ENCODE results near the gene TPK1. TPM values are rescaled to one million over a fixed set of nuclear protein-coding genes. Genes with fewer than 3 reads are reported as not detected.

Gene TPK1
- total and polyA plus RNA-seq, 4 donors: 6.7 to 14.1 (median 12.4) TPM

DNA sequence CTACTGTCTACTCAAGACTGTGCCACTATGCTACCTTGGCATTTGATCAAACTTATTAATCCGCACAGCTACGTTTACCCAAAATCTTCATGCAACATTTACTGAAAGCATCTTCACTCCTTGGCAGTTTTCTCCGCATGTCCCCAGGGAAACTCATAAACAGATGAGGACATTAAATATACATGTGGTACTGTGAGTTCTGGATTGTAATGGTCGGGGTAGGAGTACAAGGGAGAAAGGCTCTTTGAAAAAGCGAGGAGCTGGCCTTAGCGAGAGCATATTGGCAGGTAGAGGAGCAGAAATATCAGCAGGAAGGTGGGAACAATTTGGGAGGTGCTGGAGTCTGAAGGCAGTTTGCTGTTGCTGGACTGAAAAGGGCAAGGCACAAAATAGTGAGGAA is 325.2 kb downstream of the TPK1 start:
- intact Hi-C loops (cut with DNase I): no loop called here
- H3K36me3 ChIP-seq (ENCODE audit: control insufficient read depth in 1 of 2, insufficient read depth in 2 of 2, low read length in 1 of 2): no peaks in the 10 kb centered on the region
- H3K4me3 ChIP-seq (ENCODE audit: low read length in 2 of 2): no peak overlapping the region
- no peaks in the 10 kb centered on the region for H3K4me1 ChIP-seq (ENCODE audit: control insufficient read depth in 1 of 2, insufficient read depth in 2 of 2, low read length in 2 of 2)
- H3K27ac ChIP-seq (ENCODE audit: low read depth in 1 of 2, low read length in 2 of 2): no peak overlapping the region
- 92 to 93% methylated on average over 6 of the region's 6 CpGs for WGBS, 2 donors
- H3K9me3 ChIP-seq (ENCODE audit: control insufficient read depth, low read length): peaks cover 3% of the 10 kb centered on the region
- ATAC-seq (ENCODE audit: low FRiP score) (no peak), DNase-seq (no peak)
- H3K27me3 ChIP-seq (ENCODE audit: control insufficient read depth in 1 of 2, insufficient read depth in 2 of 2, low read length in 1 of 2): no peaks in the 10 kb centered on the region

DNA sequence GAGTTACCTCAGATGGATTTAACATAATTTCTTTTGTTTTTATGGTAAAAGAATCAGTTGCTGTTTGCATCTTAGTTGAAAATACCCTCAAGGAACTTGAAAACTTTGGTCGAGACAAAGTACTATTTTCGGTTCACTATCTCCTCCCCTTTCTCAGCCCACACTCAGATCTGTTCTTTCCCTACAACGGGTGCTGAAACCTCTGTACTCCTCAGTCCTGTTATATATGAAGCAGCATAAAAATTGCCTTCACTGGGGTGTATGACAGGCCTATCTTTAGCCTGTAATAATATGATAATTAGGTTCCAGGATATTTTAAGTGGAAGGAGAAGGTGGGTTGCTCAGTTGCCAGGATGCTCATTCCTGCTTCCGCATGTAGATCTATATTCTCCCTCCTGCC is 327.2 kb downstream of the TPK1 start:
- intact Hi-C loops (cut with DNase I): no loop called here
- Histone ChIP-seq H3K27me3 (ENCODE audit: control insufficient read depth in 1 of 2, insufficient read depth in 2 of 2, low read length in 1 of 2) (no peaks in the 10 kb centered on the region), H3K36me3 (ENCODE audit: control insufficient read depth in 1 of 2, insufficient read depth in 2 of 2, low read length in 1 of 2) (no peaks in the 10 kb centered on the region), H3K9me3 (ENCODE audit: control insufficient read depth, low read length) (peaks cover 3% of the 10 kb centered on the region), H3K4me1 (ENCODE audit: control insufficient read depth in 1 of 2, insufficient read depth in 2 of 2, low read length in 2 of 2) (no peaks in the 10 kb centered on the region), H3K27ac (ENCODE audit: low read depth in 1 of 2, low read length in 2 of 2) (no peak overlapping the region), H3K4me3 (ENCODE audit: low read length in 2 of 2) (no peak overlapping the region)
- WGBS, 2 donors: 47 to 50% methylated on average over 4 of the region's 4 CpGs
- DNase-seq (no peak), ATAC-seq (ENCODE audit: low FRiP score) (no peak)

DNA sequence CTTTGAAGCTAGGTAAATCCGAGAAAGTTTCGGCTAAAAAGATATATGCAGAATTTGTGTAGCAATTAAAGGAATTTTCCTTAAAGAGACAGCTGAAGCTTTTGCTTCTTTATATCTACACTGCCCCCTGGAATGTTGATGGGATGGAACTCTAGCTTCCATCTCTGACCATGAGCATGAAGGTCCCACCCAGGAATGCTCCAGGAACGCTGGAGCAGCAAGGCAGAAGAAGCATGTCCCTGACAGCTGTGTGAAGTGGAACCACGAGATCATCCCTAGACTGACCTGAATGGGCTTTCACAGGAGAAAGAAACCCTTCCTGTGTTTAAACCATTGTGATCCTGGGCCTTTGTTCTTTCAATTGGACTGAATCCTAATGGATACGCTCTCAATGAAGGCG is 332.6 kb downstream of the TPK1 start:
- no peak for DNase-seq
- Histone ChIP-seq H3K27me3 (ENCODE audit: control insufficient read depth in 1 of 2, insufficient read depth in 2 of 2, low read length in 1 of 2) (no peaks in the 10 kb centered on the region), H3K9me3 (ENCODE audit: control insufficient read depth, low read length) (peaks cover 3% of the 10 kb centered on the region), H3K27ac (ENCODE audit: low read depth in 1 of 2, low read length in 2 of 2) (no peak overlapping the region), H3K36me3 (ENCODE audit: control insufficient read depth in 1 of 2, insufficient read depth in 2 of 2, low read length in 1 of 2) (no peaks in the 10 kb centered on the region), H3K4me3 (ENCODE audit: low read length in 2 of 2) (no peak overlapping the region), H3K4me1 (ENCODE audit: control insufficient read depth in 1 of 2, insufficient read depth in 2 of 2, low read length in 2 of 2) (no peaks in the 10 kb centered on the region)
- intact Hi-C loops (cut with DNase I): no loop called here
- 95 to 96% methylated on average over 6 of the region's 6 CpGs for WGBS, 2 donors
- ATAC-seq (ENCODE audit: low FRiP score): no peak

DNA sequence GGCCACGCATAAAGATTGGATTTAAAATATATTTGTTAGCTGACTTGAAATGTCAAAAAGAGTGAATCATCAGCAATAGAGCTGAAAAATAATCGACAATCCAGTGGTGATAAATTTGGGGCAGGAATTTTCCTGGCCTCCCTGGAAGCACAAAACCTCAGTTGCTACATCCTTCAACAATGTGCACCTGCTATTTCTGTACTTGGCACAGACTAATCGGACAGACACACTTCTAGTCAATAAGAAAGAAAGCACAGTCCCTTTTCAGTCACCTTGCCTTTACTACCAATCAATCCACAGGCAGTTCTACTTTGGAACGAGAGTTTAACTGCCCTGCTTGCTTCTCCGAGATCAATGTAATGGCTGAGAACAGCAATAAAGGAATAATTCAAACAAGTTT is 335.6 kb downstream of the TPK1 start:
- Histone ChIP-seq H3K27ac (ENCODE audit: low read depth in 1 of 2, low read length in 2 of 2) (no peak overlapping the region), H3K27me3 (ENCODE audit: control insufficient read depth in 1 of 2, insufficient read depth in 2 of 2, low read length in 1 of 2) (no peaks in the 10 kb centered on the region), H3K4me3 (ENCODE audit: low read length in 2 of 2) (no peak overlapping the region), H3K4me1 (ENCODE audit: control insufficient read depth in 1 of 2, insufficient read depth in 2 of 2, low read length in 2 of 2) (no peaks in the 10 kb centered on the region), H3K36me3 (ENCODE audit: control insufficient read depth in 1 of 2, insufficient read depth in 2 of 2, low read length in 1 of 2) (no peaks in the 10 kb centered on the region), H3K9me3 (ENCODE audit: control insufficient read depth, low read length) (no peaks in the 10 kb centered on the region)
- 54 to 56% methylated on average over 5 of the region's 5 CpGs for WGBS, 2 donors
- no peak for DNase-seq
- no peak for ATAC-seq (ENCODE audit: low FRiP score)
- intact Hi-C loops (cut with DNase I): no loop called here

DNA sequence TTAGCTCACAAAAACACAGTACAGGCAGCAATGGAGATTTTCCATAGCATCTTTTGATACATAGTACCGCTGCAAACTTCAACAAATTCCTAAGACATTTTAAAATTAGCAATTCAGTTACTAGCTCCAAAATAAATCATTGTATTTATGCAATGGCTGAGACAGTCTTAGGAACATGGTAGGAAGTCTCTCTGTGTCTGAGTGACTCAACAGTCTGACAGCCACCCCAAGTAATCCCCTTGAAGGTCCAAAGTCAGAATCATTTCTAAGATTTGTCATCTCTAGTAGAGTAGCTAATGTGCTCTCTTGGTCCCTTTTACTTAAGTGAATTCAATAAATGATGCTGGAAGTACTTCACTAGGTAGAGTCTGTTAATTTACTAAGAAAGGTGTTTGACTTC is 338.6 kb downstream of the TPK1 start:
- Histone ChIP-seq H3K27ac (ENCODE audit: low read depth in 1 of 2, low read length in 2 of 2) (no peak overlapping the region), H3K9me3 (ENCODE audit: control insufficient read depth, low read length) (peaks cover 1% of the 10 kb centered on the region), H3K27me3 (ENCODE audit: control insufficient read depth in 1 of 2, insufficient read depth in 2 of 2, low read length in 1 of 2) (no peaks in the 10 kb centered on the region), H3K4me3 (ENCODE audit: low read length in 2 of 2) (no peak overlapping the region), H3K4me1 (ENCODE audit: control insufficient read depth in 1 of 2, insufficient read depth in 2 of 2, low read length in 2 of 2) (no peaks in the 10 kb centered on the region), H3K36me3 (ENCODE audit: control insufficient read depth in 1 of 2, insufficient read depth in 2 of 2, low read length in 1 of 2) (no peaks in the 10 kb centered on the region)
- no peak for ATAC-seq (ENCODE audit: low FRiP score)
- DNase-seq: no peak
- WGBS, 2 donors: 0 to 8% methylated on average over 1 of the region's 1 CpG
- intact Hi-C loops (cut with DNase I): no loop called here

DNA sequence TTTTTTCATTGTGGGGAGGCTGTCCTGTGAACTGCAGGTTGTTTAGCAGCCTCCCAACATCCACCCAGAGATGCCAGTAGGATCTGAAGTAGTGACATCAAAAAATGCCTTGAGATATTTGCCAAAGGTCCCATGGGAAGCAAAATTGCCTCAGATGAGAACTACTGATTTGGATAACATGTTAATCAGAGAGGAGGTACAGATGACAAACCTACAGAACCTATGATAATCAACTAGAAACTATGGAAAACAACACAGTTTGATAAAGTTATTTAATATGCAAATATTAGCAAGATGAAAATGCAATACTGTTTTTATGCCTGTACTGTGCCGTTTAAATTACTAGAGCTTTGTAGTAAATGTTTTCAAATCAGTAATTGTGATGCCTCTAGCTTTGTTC is 341.5 kb downstream of the TPK1 start:
- 92 to 95% methylated on average over 1 of the region's 1 CpG for WGBS, 2 donors
- no peak overlapping the region for H3K27ac ChIP-seq (ENCODE audit: low read depth in 1 of 2, low read length in 2 of 2)
- no peaks in the 10 kb centered on the region for H3K4me1 ChIP-seq (ENCODE audit: control insufficient read depth in 1 of 2, insufficient read depth in 2 of 2, low read length in 2 of 2)
- no peaks in the 10 kb centered on the region for H3K36me3 ChIP-seq (ENCODE audit: control insufficient read depth in 1 of 2, insufficient read depth in 2 of 2, low read length in 1 of 2)
- no peaks in the 10 kb centered on the region for H3K27me3 ChIP-seq (ENCODE audit: control insufficient read depth in 1 of 2, insufficient read depth in 2 of 2, low read length in 1 of 2)
- ATAC-seq (ENCODE audit: low FRiP score) (no peak), DNase-seq (no peak)
- peaks cover 1% of the 10 kb centered on the region for H3K9me3 ChIP-seq (ENCODE audit: control insufficient read depth, low read length)
- H3K4me3 ChIP-seq (ENCODE audit: low read length in 2 of 2): no peak overlapping the region
- intact Hi-C loops (cut with DNase I): no loop called here

DNA sequence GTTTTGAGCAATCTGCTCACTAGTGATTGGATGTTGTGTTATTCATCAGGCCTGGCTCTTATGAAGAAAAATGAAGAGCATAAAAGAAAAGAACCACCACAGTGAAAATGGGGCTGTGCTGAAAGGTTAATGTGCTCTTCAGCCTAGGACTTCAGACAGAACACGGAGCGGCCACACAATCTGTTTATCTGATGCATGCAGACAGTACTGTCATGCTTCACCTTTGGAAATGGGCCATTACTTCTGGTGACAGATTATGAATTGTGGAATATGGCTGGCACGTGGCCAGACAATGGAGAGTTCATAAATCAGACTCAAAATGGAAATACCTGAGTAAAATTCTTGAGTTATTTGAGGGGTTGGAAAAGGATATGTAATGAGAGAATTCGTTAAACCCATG is 346.3 kb downstream of the TPK1 start:
- Histone ChIP-seq H3K36me3 (ENCODE audit: control insufficient read depth in 1 of 2, insufficient read depth in 2 of 2, low read length in 1 of 2) (no peaks in the 10 kb centered on the region), H3K4me1 (ENCODE audit: control insufficient read depth in 1 of 2, insufficient read depth in 2 of 2, low read length in 2 of 2) (no peaks in the 10 kb centered on the region), H3K9me3 (ENCODE audit: control insufficient read depth, low read length) (peaks cover 1% of the 10 kb centered on the region), H3K4me3 (ENCODE audit: low read length in 2 of 2) (no peak overlapping the region), H3K27ac (ENCODE audit: low read depth in 1 of 2, low read length in 2 of 2) (no peak overlapping the region), H3K27me3 (ENCODE audit: control insufficient read depth in 1 of 2, insufficient read depth in 2 of 2, low read length in 1 of 2) (no peaks in the 10 kb centered on the region)
- ATAC-seq (ENCODE audit: low FRiP score) (no peak), DNase-seq (no peak)
- intact Hi-C loops (cut with DNase I): loop anchor here in 1 of 2 donors (10.0 kb wide), 1 partner anchor 465 kb away; no protein-coding TSS in a partner anchor
- WGBS, 2 donors: 69 to 76% methylated on average over 4 of the region's 4 CpGs

DNA sequence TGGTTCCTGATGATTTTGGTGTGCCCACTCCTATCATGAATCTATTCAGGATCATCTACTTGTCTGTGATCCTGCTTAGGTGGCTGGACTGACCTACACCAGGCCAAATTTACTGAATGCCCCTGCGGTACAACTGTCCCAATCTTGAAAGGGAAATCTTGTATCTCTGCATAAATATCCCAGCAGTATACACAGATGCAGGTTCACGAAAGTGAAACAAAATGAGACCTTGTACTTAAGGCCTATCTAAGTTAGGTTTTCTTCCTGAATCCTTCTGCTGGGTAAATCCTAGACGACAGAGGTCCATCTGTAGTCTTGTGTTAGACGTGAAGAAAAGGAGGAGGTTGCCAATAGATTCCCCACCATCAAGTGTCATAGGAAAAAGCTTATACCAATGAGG is 346.9 kb downstream of the TPK1 start:
- H3K9me3 ChIP-seq (ENCODE audit: control insufficient read depth, low read length): no peaks in the 10 kb centered on the region
- H3K4me1 ChIP-seq (ENCODE audit: control insufficient read depth in 1 of 2, insufficient read depth in 2 of 2, low read length in 2 of 2): no peaks in the 10 kb centered on the region
- no peak overlapping the region for H3K27ac ChIP-seq (ENCODE audit: low read depth in 1 of 2, low read length in 2 of 2)
- no peaks in the 10 kb centered on the region for H3K36me3 ChIP-seq (ENCODE audit: control insufficient read depth in 1 of 2, insufficient read depth in 2 of 2, low read length in 1 of 2)
- ATAC-seq (ENCODE audit: low FRiP score) (no peak), DNase-seq (no peak)
- no peaks in the 10 kb centered on the region for H3K27me3 ChIP-seq (ENCODE audit: control insufficient read depth in 1 of 2, insufficient read depth in 2 of 2, low read length in 1 of 2)
- intact Hi-C loops (cut with DNase I): loop anchor here in 1 of 2 donors (10.0 kb wide), 1 partner anchor 466 kb away; no protein-coding TSS in a partner anchor
- no peak overlapping the region for H3K4me3 ChIP-seq (ENCODE audit: low read length in 2 of 2)
- WGBS, 2 donors: 94 to 97% methylated on average over 4 of the region's 4 CpGs

DNA sequence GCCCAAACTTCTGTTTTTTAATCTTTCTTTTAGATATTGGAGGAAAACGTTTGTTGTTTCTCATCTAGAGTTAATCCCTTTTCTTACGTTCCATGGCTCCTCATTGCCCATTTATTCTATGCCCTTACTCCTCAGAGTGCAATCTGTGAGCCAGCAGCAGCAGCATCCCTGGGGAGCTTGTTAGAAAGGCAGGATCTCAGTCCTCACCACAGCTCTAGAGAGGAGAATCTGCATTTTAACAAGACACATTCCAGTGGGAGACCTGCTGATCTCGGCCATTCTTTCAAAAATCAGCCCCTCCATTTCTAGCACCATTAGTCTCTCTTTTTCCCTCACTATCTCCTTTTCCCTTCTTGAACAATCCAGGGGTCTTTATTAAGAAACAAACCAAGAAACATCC is 348.0 kb downstream of the TPK1 start:
- WGBS, 2 donors: 44 to 58% methylated on average over 3 of the region's 3 CpGs
- no peaks in the 10 kb centered on the region for H3K27me3 ChIP-seq (ENCODE audit: control insufficient read depth in 1 of 2, insufficient read depth in 2 of 2, low read length in 1 of 2)
- no peaks in the 10 kb centered on the region for H3K9me3 ChIP-seq (ENCODE audit: control insufficient read depth, low read length)
- DNase-seq (no peak), ATAC-seq (ENCODE audit: low FRiP score) (no peak)
- intact Hi-C loops (cut with DNase I): loop anchor here in 1 of 2 donors (10.0 kb wide), 1 partner anchor 467 kb away; no protein-coding TSS in a partner anchor
- H3K27ac ChIP-seq (ENCODE audit: low read depth in 1 of 2, low read length in 2 of 2): no peak overlapping the region
- no peak overlapping the region for H3K4me3 ChIP-seq (ENCODE audit: low read length in 2 of 2)
- no peaks in the 10 kb centered on the region for H3K36me3 ChIP-seq (ENCODE audit: control insufficient read depth in 1 of 2, insufficient read depth in 2 of 2, low read length in 1 of 2)
- H3K4me1 ChIP-seq (ENCODE audit: control insufficient read depth in 1 of 2, insufficient read depth in 2 of 2, low read length in 2 of 2): no peaks in the 10 kb centered on the region

Measured in aorta (tissue), 5 donors.